Measurements from ENCODE around the gene NTRK3.

- TF ChIP-seq CTCF (IDR thresholded peaks at IDR 0.05; ENCODE audit: extremely low read depth in 1 of 2, insufficient read depth in 1 of 2, low read depth in 1 of 2, low read length in 2 of 2), result no peak
- TF ChIP-seq MAX (IDR thresholded peaks at IDR 0.05; ENCODE audit: insufficient read depth, insufficient read length), result no peak
- TF ChIP-seq EZH2 (IDR thresholded peaks at IDR 0.05; ENCODE audit: borderline replicate concordance, low read depth, low read length, severe bottlenecking), result no peak
Observed at GRCh38 chr15:87981969-87982368, 274.6 kb downstream of the NTRK3 start.

Data from endothelial cell of umbilical vein (primary cell).